Neural crest cell (in vitro differentiated cells): Measurements from ENCODE around the gene PANX2. TPM values are rescaled to one million over a fixed set of nuclear protein-coding genes. Genes with fewer than 3 reads are reported as not detected.
"Not testable (repeated sequence)": the region's sequence is repeated elsewhere in the genome, so short reads cannot be mapped to it uniquely, and the experiment has no call there.

Source experiments
- DNase-seq: peaks from one replicate; pipeline ENCODE4 v3.0.0; 2021; ENCODE audit warnings: low read depth, mixed read lengths, low spot score
- H3K27ac Mint-ChIP-seq: one replicate; pipeline ENCODE4 v1.8.0; 2021; ENCODE audit warnings: mild to moderate bottlenecking, mixed read lengths; ENCODE audit not compliant: unreplicated experiment
- H3K27me3 Mint-ChIP-seq: 2 replicates; pipeline ENCODE4 v1.8.0; 2021; ENCODE audit warnings: low read depth, mild to moderate bottlenecking, mixed read lengths
- H3K36me3 Mint-ChIP-seq: 2 replicates; pipeline ENCODE4 v1.8.0; 2021; ENCODE audit warnings: low read depth, mild to moderate bottlenecking, mixed read lengths
- H3K4me1 Mint-ChIP-seq: 2 replicates; pipeline ENCODE4 v1.8.0; 2021; ENCODE audit warnings: mixed read lengths
- H3K4me3 Mint-ChIP-seq: one replicate; pipeline ENCODE4 v1.8.0; 2021; ENCODE audit warnings: mild to moderate bottlenecking, mixed read lengths
- H3K9me3 Mint-ChIP-seq: 2 replicates; pipeline ENCODE4 v1.8.0; 2021; ENCODE audit warnings: mixed read lengths
- total RNA-seq: library from RNA; stranded (reverse); gene quantifications from 2 replicates; pipeline ENCODE4 v1.2.1, GENCODE V29; 2021
- TF ChIP-seq, protein P1 (sequence below): fragments of 200-600 bp; sonication (generic); conservative IDR thresholded peaks from 2 replicates; pipeline ENCODE4 v1.5.0; 2021; ENCODE audit warnings: antibody characterized with exemption, mild to moderate bottlenecking

PANX2 gene
- total RNA-seq, 1 donor from 2014 or later = 2.5 TPM

DNA sequence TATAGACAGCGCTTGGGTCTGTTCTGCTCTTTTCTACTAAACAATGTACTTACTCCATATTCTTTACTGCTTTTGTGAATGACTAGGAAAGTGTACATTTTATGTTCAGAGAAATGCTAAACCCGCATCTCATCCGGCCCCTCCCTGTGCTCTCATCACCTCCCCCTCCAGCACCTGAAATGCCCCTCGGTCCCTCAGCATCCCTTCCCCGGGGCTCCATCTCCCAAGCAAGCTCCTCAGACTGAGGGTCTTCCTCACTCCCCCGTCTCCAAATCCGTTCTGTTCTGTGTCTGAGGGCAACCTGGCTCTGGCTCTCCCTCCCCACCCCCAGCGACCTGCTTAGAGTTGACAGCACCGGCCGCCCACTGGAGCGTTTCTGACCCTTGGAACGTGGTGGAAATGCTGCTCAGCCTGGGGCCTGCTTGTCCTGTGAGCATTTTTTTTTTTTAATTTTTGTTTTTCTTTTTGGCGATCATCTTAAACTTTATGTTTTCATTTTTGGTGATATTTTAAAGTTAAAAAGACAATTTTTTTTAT is 31.7 kb downstream of the PANX2 start:
- H3K27me3 Mint-ChIP-seq = no peaks in the 10 kb centered on the region

DNA sequence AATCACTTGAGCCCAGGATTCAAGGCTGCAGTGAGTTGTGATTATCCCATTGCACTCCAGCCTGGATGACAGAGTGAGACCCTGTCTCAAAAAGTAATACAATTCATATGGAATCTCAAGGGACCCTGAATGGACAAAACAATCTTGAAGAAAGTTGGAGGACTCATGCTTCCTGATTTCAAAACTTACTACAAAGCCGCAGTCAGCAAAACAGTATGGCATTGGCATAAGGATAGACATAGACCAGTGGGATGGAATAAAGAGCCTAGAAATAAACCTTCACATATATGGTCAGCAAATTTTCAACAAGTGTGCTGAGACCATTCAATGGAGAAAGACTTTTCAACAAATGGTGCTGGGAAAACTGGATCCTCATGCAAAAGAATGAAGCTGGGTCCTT is 32.8 kb downstream of the PANX2 start:
- Mint-ChIP-seq H3K4me1 (peaks cover 21% of the 10 kb centered on the region), H3K27me3 (no peaks in the 10 kb centered on the region), H3K27ac (no peak overlapping the region), H3K9me3 (no peaks in the 10 kb centered on the region), H3K36me3 (peaks cover 13% of the 10 kb centered on the region), H3K4me3 (no peak overlapping the region)
- DNase-seq = no peak
- TF ChIP-seq, protein P1, sequence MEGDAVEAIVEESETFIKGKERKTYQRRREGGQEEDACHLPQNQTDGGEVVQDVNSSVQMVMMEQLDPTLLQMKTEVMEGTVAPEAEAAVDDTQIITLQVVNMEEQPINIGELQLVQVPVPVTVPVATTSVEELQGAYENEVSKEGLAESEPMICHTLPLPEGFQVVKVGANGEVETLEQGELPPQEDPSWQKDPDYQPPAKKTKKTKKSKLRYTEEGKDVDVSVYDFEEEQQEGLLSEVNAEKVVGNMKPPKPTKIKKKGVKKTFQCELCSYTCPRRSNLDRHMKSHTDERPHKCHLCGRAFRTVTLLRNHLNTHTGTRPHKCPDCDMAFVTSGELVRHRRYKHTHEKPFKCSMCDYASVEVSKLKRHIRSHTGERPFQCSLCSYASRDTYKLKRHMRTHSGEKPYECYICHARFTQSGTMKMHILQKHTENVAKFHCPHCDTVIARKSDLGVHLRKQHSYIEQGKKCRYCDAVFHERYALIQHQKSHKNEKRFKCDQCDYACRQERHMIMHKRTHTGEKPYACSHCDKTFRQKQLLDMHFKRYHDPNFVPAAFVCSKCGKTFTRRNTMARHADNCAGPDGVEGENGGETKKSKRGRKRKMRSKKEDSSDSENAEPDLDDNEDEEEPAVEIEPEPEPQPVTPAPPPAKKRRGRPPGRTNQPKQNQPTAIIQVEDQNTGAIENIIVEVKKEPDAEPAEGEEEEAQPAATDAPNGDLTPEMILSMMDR = no peak

More for the DNA sequence above, 31.7 kb downstream of the PANX2 start:
- DNase-seq = no peak
- H3K9me3 Mint-ChIP-seq = no peaks in the 10 kb centered on the region
- peak overlapping the region; percentile 93 for H3K4me3 Mint-ChIP-seq
- peaks cover 13% of the 10 kb centered on the region for H3K36me3 Mint-ChIP-seq
- TF ChIP-seq, protein P1 = no peak
- peaks cover 21% of the 10 kb centered on the region for H3K4me1 Mint-ChIP-seq
- H3K27ac Mint-ChIP-seq = peak overlapping the region; percentile 35

DNA sequence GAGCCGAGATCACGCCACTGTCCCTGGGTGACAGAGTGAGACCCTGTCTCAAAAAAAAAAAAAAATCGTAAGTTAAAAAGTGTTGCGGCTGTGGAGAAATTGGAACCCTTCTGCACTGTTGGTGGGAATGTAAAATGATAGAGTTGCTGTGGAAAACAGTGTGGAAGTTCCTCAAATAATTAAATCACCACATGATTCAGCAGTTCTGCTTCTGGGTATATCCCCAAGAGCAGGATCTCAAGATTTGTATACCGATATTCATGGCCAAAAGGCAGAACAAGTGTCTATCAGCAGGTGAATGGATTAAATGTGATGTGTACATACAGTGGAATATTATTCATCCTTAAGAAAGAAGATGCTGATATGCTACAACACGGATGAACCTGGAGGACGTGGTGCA is 34.0 kb downstream of the PANX2 start:
- no peaks in the 10 kb centered on the region for H3K9me3 Mint-ChIP-seq
- no peak overlapping the region for H3K27ac Mint-ChIP-seq
- peak overlapping the region; percentile 67 for H3K4me3 Mint-ChIP-seq

DNA sequence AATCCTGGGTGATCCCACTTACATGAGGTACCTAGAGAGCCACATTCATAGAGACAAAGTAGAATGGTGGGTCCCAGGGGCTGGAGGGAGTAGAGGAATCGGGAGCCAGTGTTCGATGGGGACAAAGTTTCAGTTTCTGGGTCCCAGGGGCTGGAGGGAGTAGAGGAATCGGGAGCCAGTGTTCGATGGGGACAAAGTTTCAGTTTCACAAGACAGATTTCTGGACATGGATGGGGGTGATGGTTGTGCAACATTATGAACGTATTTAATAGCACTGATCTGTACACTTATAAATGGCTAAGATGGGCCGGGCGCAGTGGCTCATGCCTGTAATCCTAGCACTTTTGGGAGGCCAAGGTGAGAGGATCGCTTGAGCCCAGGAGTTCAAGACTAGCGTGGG is 34.5 kb downstream of the PANX2 start:
- H3K4me3 Mint-ChIP-seq = peak overlapping the region; percentile 67
- H3K27ac Mint-ChIP-seq = not testable (repeated sequence)

More for the DNA sequence above, 34.0 kb downstream of the PANX2 start:
- no peaks in the 10 kb centered on the region for H3K27me3 Mint-ChIP-seq
- DNase-seq = no peak
- peaks cover 13% of the 10 kb centered on the region for H3K36me3 Mint-ChIP-seq
- H3K4me1 Mint-ChIP-seq = peaks cover 21% of the 10 kb centered on the region
- TF ChIP-seq, protein P1 = no peak

DNA sequence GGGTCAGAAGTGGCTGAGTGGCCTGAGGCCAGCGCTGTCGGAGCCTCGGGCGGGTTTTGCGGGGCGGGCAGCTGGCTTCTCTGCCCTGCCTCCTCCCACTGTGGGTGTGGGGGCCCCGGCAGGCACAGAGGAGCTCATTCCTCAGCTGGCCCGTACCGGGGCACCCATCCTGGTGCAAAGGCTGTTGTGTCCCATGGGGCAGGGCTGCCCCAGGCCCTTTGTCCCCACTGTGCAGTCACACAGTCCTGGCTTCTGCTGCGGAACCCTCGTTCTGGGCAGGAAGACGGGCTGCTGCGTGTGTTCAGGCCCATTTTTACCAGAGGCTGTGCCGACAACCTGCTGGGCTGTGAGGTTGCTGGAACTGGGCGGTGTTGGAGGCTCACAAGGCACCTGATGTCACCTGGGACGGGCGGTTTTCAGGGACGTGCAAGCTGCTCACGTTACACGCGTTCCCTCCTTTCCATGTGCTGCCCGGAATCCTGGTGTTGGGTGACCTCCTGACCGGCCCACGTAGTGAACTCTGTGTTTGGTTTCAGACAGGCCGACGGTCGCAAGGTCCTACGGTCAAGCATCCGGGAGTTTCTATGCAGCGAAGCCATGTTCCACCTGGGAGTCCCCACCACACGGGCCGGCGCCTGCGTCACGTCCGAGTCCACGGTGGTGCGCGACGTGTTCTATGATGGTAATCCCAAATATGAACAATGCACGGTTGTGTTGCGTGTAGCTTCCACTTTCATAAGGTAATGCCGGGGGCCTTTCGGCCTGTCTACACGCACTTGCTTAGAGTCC is 35.4 kb downstream of the PANX2 start:
- no peak for DNase-seq
- Mint-ChIP-seq H3K36me3 (peaks cover 18% of the 10 kb centered on the region), H3K27me3 (peaks cover 4% of the 10 kb centered on the region), H3K9me3 (no peaks in the 10 kb centered on the region), H3K27ac (no peak overlapping the region), H3K4me3 (peak overlapping the region; percentile 56), H3K4me1 (peaks cover 26% of the 10 kb centered on the region)
- TF ChIP-seq, protein P1 = no peak

More for the DNA sequence above, 34.5 kb downstream of the PANX2 start:
- not testable (repeated sequence) for H3K27me3 Mint-ChIP-seq, H3K9me3 Mint-ChIP-seq, DNase-seq
- peaks cover 16% of the 10 kb centered on the region for H3K36me3 Mint-ChIP-seq
- peaks cover 25% of the 10 kb centered on the region for H3K4me1 Mint-ChIP-seq

DNA sequence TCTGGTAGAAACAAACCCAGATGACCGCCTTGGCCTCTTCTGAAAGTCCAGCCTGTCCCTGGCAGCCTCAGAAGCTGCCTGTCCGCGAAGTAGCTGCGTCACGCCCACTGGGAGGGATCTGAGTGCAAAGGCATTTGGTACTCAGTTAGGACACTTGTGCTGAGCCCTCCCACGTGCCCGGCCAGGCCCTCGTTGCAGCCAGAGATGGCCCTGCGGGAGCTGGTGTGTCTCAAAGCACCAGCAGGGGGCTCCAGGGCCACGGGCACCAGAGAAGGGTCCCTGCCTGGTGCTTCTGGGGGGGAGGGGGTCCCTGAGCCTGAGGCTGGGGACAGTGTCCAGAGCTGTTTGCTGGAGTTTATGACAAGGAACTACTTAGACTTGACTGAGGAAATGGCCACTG is 36.1 kb downstream of the PANX2 start:
- Mint-ChIP-seq H3K4me3 (peak overlapping the region; percentile 56), H3K4me1 (peaks cover 26% of the 10 kb centered on the region), H3K27me3 (peaks cover 4% of the 10 kb centered on the region), H3K9me3 (no peaks in the 10 kb centered on the region), H3K36me3 (peaks cover 22% of the 10 kb centered on the region), H3K27ac (no peak overlapping the region)
- DNase-seq = peak; percentile 42
- TF ChIP-seq, protein P1 = peak; percentile 63
